Muscle of back (tissue), 11 donors: Measurements from ENCODE around the gene MAP7D1. TPM values are rescaled to one million over a fixed set of nuclear protein-coding genes. Genes with fewer than 3 reads are reported as not detected.
"Not testable (repeated sequence)": the region's sequence is repeated elsewhere in the genome, so short reads cannot be mapped to it uniquely, and the experiment has no call there.

Source experiments
- DNase-seq, 3 donors: peaks; one replicate each; pipeline versions ENCODE4 v3.0.0 to v3.0.0-alpha.2; 2013
- polyA plus RNA-seq, 10 donors: library from polyadenylated mRNA; unstranded; fragments of 120-200 nt; gene quantifications; one replicate each; pipeline ENCODE4 v1.2.1, GENCODE V29; 2013; ENCODE audit not compliant: insufficient read length in 10 of 10

MAP7D1 gene
- polyA plus RNA-seq, 10 donors: 117 to 169 (median 141) TPM

DNA sequence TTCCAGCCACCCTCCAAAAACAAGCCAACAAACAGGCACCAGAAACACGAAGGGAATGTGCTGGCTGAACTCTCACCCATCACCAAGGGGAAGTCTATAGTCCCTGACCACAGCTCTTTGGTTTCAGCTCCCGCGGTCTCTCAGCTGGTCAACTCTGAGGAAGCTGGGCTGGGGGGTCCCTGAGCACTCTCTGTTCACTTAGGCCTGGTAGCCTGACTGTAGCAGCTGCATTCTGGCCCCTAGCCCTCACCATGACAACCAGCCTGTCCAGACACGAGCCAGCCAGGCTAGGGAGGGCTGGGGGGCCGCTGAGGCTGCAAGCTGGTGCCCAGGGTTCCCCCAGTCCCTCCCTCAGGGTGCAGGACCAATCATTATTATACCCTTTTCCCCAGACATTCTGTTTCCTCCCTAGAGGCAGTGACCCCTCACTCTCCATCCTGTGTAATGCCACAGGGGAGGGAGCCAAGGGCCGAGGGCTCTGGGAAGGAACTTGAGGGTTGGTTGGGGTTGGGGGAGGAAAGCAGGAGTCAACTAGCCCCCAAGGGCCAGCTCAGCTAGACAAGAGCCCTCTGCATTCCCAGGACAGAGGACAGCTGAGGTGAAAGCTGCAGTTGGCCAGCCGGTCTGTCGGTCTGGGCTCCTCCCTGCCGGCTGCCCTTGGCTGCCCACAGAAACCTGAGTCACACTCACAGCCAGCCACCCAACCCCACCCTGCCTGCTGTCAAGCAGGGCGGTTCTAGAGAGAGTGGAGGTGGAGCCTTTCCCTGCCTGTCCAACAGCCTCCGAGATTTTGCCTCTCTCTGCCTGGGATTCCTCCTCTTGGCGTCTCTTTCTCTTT is 5.4 kb upstream of the MAP7D1 start:
- DNase-seq: peak; percentile 87 to 92 (median 91)

GRCh38 chr1:36151134-36151844 is 4.7 kb upstream of the MAP7D1 start:
- DNase-seq: no peak

GRCh38 chr1:36151845-36152203 is 4.1 kb upstream of the MAP7D1 start:
- no peak for DNase-seq

DNA sequence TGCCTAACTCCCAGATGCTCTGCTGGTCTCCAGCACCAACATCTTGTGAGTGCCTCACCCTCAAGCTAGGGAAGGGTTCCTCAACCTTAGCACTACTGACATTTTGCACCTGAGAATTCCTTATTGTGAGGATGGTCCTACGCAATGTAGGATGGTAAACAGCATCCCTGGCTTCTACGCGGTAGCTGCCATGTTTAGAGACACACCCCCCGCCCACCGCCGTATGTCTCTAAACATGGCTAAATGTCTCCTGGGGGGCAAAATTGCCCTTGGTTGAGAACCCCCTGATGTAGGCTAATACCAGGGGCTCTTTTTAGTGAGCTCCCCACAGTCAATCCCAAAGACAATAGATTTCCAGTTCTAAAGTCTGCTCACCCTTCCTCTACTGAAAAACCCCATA is 2.5 kb upstream of the MAP7D1 start:
- DNase-seq: no peak

DNA sequence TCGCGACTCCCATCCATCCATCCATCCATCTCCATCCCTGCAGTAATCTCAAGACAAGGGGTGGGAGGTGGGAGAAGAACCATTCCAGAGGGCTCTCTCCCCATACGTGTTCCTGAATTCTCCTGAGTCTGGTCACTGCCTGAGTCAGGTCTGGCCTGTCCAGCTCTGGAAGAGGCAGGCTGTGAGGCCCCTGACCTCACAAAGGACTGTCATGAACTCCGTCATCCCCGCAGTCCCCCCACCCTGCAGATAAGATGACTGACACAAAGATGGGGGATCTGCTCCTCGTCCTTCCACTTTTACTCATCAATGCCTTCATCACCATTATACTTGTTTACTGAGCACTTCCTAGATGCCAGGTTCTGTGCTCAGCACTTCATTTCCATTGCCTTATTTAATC is 1.6 kb upstream of the MAP7D1 start:
- no peak for DNase-seq

- DNase-seq: peak in 1 of 3 donors; percentile 67
Observed at GRCh38 chr1:36154765-36155407, 1.1 kb upstream of the MAP7D1 start.

- DNase-seq: peak; percentile 67 to 94 (median 77)
Observed at GRCh38 chr1:36156329-36157114, 562 bp downstream of the MAP7D1 start.

DNA sequence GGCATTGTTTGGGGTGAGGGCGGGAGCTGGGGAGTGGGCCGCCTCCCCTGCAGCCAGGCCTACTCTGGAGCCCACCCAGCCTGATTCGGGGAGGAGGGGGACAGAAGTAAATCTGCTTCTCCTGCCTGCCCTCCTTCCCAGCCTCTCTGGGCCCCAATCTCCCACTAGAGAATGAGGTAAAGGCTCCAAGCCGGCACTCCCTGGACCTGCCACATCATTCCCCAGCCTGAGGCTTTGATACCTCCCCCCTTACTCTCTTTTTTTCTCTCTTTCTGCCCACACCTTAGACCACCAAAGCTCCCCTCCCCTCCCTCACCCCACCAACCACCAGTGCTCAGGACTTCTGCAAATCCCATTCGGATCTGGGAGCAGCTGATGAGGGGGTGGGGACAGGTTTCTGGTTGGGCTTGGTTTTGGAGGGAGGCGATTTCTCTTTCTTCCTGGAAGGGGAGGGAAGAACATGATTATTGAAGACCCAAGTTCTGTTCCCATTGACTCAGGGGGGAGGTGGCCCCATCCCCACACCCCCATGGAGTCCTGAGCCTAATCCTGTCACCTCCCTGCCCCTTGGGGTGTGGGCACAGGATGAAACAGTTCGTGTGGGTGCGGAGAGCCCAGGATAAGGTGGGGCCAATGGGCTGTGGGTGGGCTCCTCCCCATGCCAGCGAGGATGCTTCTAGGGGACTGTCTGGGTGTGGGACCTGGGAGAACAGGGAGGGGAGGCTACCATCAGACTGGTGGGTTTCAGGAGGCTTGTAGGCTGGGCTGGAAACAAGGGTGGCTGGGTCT is 1.3 kb downstream of the MAP7D1 start:
- DNase-seq: peak in 2 of 3 donors; percentile 76 to 84

DNA sequence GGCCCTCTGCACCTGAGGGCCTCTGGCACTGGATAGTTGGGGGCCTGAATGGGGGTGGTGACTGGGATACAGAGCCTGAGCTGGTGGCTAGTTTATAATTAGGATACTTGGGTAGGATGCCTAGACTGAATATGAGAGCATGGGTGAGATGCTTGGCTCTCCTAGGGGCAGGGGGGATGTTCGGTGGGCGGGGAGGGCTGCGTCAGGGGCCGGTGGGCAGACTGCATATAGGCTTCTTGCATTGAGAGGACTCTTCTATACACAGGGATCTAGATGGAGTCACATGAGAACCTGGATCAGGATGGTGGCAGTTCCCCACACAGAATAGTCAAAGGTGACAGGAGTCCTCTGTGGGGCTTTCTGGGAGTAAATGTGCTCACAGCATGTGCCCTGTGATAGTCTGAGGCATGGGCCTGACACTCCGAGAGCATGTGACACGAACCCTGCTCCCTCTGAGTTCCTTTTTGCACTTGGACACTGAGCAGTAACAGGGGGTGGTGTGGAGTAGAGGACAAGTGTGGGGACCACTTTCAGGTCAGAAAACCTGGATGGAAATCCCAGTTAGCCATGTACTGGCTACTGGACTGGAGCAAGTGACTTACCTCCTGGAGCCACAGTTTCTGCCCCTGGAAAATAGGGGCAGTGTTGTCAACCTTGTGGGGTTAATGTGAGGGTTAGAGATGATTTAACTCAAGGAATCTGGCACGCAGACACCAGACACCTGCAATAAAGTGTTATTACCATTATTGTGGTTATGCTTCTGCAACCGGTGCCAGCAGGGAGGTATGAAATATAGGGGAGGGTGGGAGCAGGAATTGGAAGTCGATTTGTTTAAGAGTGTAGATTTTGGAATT is 2.2 kb downstream of the MAP7D1 start:
- DNase-seq: no peak

DNA sequence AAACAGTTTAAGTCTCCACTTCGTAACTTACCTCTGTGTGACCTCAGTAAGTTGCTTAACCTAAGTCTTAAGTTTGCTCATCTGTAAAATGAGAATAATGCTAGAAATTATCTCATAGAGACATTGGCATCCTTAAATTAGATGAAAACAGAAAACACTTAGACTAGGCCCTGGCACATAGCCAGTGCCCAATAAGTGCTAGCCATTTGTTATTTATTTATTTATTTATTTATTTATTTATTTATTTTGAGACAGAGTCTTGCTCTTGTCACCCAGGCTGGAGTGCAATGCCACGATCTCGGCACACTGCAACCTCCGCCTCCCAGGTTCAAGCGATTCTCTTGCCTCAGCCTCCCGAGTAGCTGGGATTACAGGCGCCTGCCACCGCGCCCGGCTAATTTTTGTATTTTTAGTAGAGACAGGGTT is 2.9 kb downstream of the MAP7D1 start:
- not testable (repeated sequence) for DNase-seq

DNA sequence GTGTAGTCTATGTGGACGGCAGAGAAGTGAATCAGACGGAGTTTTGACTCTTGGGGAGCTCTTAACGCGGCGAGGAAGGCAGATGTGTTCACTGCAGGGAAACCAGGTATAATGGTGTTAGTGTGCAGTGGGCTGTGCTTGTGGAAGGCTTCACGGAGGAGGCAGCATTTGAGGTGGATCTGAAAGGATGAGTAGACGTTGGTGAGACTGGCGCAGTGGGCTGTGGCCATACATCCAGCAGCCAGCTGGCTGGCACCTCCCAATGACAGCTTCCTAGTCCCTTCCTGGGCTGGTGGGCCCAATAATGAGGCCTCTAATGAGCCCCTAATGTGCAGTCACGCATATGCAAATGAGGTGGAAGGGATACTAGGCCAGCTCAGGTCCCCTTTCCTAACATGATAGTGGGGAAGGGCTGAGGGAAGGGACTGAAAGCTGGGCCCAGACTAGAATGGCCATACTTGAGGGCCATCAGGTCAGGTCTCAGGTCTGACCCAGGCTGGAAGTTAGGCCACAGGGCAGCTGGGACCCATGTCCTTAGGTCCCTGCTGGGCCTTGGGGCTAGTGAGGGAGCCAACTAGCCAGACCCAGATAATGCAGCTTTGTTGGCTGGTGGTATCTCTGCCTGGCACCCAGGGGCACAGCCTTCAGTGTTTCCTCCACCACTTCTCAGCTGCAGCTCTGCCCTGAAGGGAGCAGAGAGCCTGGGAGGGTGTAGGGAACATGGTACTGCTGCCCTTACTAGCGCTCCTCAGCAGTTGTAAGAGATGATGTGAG is 3.8 kb downstream of the MAP7D1 start:
- no peak for DNase-seq

DNA sequence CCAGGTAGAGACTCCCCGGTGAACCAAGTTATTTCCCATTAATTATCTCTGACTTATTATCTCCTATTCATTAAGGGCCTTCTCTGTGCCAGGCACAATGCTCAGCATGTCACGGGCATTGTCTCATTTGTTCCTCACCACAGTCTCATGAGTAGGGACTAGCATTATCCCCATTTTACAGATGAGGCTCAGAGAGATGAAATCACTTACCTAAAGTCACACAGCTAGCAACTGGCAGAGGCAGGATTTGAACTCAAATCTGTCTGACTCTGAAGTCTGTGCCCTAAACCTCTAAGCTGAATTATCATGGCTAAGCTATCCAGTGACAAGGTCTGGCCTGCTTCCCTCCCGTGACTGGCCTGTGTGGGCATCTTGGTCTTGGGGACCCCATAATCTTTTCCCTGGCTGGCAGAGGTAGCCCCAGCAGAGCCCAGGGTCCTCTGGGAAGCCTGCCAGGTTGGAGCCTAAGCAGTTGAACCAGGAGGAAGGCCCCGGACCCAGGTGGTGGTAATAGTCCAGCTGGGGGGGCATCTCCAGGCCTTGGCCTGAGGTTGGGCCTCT is 4.5 kb downstream of the MAP7D1 start:
- no peak for DNase-seq

DNA sequence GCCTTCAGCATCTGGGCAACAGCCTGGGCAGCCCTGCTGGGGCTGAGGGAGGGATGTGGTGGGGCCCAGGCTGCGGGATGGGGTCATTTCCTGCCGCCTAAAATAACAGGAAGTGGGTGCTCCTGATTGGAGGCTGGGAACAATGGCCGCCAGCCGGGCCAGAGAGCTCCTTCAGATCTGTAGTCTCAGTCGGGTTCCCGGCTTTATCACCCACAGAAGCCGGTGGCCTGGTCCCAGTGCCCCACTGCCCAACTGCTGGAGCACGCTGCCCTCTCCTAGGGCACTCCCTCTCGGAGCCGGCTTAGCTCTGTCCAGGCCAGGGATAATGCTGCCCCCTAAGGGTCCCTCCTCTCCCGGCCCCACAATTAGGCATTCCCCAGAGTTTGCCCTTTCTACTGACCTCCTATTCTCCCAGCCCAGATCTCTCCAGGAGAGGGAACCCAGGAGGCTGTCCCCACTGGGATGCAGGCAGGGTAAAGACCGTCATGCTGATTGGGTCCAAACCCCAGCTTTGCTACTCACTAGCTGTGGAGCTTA is 5.1 kb downstream of the MAP7D1 start:
- DNase-seq: peak; percentile 33 to 78 (median 53)

DNA sequence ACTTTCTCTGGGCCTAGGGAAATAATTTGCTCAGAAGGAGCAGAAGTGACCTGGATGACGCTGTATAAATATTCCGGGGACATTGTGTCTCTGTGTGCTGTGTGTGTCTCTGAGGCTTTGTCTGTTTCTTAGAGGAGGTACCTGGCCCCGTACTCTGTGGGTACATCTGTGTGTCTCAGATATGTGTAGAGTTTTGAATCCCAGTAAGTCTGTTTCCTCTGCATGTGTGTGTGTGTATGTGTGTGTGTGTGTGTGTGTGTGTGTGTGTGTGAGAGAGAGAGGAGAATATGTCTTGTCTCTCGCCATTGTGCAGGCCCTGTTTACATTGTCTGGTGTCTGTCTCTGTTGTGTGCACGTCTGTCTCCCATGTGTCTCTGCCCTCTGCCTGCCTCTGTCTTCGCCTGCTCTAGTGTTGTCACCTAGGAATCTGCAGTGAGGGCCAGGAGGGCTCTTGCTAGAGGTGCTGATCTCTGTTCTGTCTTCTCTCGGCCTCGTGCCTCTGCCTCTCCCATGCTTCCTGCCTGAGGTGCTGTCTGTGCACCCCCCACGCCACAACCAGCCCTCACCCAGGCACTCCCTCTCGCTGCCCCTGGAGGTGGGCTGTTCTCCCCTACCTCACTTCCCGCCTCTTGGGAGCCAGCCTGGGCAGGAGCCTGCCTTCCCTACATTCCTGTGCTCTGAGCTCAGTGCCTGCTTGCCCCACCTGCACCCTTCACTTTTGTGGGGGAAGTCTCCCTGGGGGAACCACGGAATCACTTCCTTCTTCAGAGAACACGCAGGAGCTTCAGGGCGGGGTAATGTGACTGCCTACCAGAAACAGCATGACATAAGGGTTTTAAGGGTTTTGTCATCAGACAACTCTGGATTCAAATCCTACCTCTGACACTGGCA is 5.9 kb downstream of the MAP7D1 start:
- DNase-seq: no peak

GRCh38 chr1:36162680-36163239 is 6.8 kb downstream of the MAP7D1 start:
- DNase-seq: no peak

- no peak for DNase-seq
Observed at GRCh38 chr1:36163426-36163825, 7.5 kb downstream of the MAP7D1 start.

- no peak for DNase-seq
Observed at GRCh38 chr1:36164361-36164760, 8.4 kb downstream of the MAP7D1 start.
